OCI-LY7 (cell line): Measurements from ENCODE around the gene CFAP77.

ENCODE experiments used
- CTCF ChIP-seq: fragments of 200-600 bp; sonication (generic); conservative IDR thresholded peaks from 2 replicates; pipeline ENCODE4 v1.5.1; 2014; ENCODE audit warnings: mild to moderate bottlenecking, antibody characterized with exemption, low read length, moderate library complexity, mixed read lengths
- EZH2phosphoT487 ChIP-seq: fragments of 200-600 bp; sonication (generic); IDR thresholded peaks from 2 replicates; pipeline ENCODE4 v1.6.1; 2018; ENCODE audit warnings: low read depth, borderline replicate concordance, mild to moderate bottlenecking, mixed run types, antibody characterized with exemption, low read length, moderate library complexity, mixed read lengths

GRCh38 chr9:132614324-132614723 is 204.3 kb downstream of the CFAP77 start:
- no peak for TF ChIP-seq EZH2phosphoT487
- TF ChIP-seq CTCF: no peak
